Activated CD8-positive, alpha-beta memory T cell treated with anti-CD3 and anti-CD28 coated beads, Interleukin-2, amount 50 U/mL, for 1 hour (primary cell): ENCODE data around the gene CDC25C.
A peak's percentile ranks its signal among the peaks of the same experiment; 100 is the strongest.
"Not testable (repeated sequence)": the region's sequence is repeated elsewhere in the genome, so short reads cannot be mapped to it uniquely, and the experiment has no call there.

ENCODE experiments used
- DNase-seq: peaks from one replicate; pipeline ENCODE4 v3.0.0-alpha.2; 2020; ENCODE audit errors: extremely low read depth

The CDC25C gene

DNA sequence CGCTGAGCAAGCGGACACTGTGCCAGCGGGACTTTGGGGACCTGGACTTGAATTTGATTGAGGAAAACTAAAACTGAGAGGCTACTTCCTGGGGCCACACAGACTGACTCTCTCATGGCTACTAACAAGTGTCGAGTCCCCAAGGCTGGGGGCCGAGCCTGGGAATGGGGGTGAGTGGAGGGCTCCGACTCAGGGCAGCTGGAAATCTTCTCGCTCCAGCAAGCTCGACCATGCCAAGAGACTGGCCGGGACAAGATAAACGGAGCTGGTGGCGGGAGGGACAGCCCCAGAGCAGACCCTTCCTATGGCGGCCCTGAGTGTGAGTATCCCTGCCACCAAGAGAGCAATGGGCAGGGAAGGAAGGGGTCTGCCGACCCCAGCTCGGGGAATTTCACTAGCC is 15.3 kb upstream of the CDC25C start:
- DNase-seq = no peak

DNA sequence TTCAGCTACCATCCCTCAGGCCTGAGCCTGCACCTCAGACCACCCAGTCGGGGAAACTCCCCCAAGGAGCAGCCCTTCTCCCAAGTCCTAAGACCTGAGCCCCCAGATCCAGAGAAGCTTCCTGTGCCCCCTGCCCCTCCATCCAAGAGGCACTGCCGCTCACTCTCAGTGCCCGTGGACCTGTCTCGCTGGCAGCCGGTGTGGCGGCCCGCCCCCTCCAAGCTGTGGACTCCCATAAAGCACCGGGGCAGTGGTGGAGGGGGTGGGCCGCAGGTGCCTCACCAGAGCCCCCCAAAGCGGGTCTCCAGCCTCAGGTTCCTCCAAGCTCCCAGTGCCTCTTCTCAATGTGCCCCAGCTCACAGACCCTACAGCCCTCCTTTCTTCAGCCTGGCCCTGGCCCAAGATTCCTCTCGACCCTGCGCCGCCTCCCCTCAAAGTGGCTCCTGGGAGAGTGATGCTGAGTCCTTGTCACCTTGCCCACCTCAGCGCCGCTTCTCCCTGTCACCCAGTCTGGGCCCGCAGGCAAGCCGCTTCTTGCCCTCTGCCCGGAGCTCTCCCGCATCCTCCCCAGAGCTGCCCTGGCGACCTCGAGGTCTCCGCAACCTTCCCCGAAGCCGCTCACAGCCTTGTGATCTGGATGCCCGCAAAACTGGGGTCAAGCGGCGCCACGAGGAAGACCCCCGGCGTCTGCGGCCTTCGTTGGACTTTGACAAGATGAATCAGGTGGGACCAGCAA is 13.5 kb upstream of the CDC25C start:
- DNase-seq = no peak

DNA sequence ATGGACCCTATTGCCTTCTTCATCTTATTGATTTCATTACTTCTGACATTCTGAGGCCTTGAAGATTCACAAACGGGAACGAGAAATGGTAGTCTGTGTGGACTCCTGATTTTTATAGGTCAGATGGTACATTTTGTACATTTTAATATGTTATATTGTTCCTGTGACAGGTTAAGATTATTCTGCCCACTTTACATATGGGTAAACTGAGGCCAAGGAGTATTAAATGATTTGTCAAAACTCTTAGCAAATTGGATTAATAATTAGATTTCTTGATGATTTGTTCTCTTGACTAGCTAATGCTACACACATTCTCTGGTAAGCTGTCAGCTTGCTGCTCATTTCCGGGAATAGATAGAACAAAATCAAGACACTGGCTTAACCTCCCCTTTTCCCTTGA is 8.4 kb upstream of the CDC25C start:
- DNase-seq = no peak

GRCh38 chr5:138339464-138339863 is 7.9 kb upstream of the CDC25C start:
- no peak for DNase-seq

DNA sequence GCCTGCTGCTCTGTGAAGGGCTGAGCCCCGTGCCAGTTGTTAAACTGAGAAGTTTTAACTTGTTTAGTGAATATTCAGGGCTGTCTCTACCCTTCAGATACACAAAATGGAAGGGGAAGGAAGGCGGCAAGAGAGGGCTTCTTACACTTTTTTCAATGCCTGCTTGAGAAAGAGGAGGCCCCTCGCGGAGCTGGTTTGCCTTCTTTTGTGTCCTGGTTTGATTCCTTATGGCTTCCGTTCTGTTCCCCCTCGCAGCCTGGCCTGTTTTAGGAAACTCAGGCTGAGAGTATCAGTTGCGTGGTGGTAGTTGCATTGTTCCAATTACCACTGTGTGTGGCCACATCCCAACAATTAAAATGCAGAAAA is 7.5 kb upstream of the CDC25C start:
- no peak for DNase-seq

- no peak for DNase-seq
Measured at GRCh38 chr5:138338411-138339090, 6.9 kb upstream of the CDC25C start.

GRCh38 chr5:138337685-138338410 is 6.2 kb upstream of the CDC25C start, which contains the start of gene FAM53C:
TSS of gene FAM53C (plus strand) at chr5:138338266. CDS start at chr5:138341336, 3,070 bp downstream.
- DNase-seq = peak; percentile 74

DNA sequence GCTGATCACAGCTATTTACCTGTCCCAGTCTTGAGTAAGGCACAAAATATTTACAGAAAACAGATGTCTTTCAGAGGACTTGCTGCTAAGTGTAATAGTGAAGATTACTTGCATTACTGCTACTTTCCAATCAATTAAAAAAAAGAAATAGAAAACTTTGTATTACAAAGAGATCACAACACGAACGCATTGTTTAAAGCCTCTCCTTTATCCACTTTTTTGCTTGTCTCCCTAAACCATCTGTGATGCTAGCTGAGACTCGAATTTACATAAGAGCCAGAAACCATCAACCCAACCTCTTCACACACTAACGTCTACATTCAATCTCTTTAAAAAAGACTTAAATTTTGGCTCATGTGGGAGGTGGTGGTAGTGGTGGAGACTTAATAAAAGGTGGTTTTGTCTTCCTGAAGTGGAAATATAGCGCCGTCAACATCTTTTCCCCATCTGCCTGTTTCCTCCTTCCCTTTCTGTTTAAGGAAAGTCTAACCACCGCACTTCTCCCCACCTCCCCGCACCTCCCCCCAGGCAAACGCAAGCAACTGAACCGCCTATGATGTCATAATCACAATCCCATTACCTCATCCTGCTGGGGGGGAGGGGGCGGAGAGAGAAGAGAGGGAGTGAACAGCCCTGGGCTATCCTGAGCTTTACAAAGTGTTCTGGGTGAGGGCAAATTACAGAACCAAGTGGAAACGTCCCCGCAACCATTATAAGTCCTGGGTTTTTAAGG is 5.5 kb upstream of the CDC25C start:
- DNase-seq = peak; percentile 51

DNA sequence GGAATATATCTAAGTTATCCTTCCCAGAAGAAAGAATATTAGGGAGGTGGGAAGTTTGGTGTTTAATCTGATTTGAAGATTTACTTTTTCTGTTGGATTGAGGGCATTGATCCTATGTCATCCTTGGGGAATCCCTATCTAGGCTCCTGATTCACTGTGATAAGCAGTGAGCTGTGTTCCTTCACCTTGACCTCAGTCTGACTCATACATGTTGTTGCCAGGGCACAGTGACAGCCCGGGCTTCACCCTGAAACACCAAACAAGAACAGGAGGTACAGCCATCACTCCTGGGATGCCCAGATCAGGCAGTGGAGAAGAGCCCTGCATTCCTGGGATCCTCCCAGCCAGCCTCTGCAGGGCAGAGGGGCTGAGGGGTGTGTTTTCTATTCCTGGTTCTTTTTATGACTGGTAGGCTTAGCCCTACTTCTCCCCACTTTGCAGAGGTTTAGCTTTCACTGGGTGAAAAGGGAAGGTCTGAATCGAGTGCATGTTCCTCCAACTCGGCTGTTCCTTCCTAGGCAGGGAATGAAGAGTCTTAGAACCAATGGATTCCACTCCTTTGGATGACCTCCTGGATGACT is 3.4 kb upstream of the CDC25C start:
- DNase-seq = no peak

DNA sequence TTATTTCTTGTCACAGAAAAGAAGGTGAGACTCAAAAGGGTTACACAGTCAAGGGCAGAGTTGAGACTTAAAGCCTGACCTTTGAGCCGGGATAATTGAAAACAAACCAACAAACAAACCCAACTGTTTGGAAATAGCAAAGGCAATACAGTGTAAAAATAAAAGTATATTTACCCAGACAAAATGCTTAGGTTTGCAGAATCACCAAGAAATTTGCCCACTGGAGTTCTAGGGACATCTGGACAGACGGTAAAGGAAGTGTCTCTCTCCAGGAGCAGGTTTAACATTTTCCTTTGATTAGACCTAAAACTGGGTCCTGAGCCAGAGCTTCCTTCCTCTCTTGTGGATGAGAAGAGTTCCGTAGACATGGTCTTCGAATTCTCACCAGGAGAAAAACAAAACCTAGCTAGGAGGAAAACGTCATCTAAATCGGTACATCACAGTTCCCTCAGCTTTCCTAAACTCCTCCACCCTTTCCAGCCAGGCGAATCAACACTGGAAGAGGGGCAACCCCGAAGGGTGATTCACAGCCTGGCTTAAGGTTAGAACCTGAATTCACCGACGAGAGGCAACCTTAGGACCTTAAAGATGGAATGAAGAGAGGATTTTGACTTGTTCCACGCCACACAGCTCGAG is 673 bp downstream of the CDC25C start:
- DNase-seq = no peak

GRCh38 chr5:138318211-138318610 is 13.4 kb downstream of the CDC25C start:
- DNase-seq = not testable (repeated sequence)

- DNase-seq = no peak
Measured at GRCh38 chr5:138316355-138316754, 15.2 kb downstream of the CDC25C start.

DNA sequence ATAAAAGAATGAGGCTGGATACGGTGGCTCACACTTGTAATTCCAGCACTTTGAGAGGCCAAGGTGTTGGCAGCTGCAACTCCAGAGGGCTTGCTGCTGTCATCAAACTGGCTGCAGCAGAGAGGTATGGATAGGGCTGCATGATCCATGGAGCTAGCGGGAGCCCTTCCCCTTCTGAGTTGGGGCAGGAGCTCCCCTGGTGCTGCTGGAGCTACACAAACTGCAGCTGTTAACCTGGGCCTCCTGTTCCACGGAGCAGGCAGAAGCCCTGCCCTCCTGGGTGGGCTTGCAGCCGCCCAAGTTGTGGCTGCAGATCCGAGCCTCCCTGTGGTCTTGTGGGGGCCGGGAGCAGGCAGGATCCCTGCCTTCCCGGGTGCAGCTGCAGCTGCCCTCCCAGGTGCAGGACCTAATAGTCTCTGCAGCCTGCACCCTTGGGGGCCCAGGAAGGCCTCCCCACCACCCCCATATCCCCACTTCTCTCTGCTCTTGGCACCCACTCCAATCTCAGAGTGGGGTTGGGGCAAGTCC is 15.8 kb downstream of the CDC25C start:
- DNase-seq = no peak

- DNase-seq = no peak
Measured at GRCh38 chr5:138305797-138306196, 25.8 kb downstream of the CDC25C start.

- DNase-seq = no peak
Measured at GRCh38 chr5:138303372-138303771, 28.2 kb downstream of the CDC25C start.

GRCh38 chr5:138289296-138289695 is 42.3 kb downstream of the CDC25C start:
- no peak for DNase-seq

- DNase-seq = no peak
Measured at GRCh38 chr5:138287246-138287645, 44.4 kb downstream of the CDC25C start.

- no peak for DNase-seq
Measured at GRCh38 chr5:138282920-138283742, 48.5 kb downstream of the CDC25C start.

GRCh38 chr5:138280915-138281314 is 50.7 kb downstream of the CDC25C start:
- DNase-seq = no peak

DNA sequence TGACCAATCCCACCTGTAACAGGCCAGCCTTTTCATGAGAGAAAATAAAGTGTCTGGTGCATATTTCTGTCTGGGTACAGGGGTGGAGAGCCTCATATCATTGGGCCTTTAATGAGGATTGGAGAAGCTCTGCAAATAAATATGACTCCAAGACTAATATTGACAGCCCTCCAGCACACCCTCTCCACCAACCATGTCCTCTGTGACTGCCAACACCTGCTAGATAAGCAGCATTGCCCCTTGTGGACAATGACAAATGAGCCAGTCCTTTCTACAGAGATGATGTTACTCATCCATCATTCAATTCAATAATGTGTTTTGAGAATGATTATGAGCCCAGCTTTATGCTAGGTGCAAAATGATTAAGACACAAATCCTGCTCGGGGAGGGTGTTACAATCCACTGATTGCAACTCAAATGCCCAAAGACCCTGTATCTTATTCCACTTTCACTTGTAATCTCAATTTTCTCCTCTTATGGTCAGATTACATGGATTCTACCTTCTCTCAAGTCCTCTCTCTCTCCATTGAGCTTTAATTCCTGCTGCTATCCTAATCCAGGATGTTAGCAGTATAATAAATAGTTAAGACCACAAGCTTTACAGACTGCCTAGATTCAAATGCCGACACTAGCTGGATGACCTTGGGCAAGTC is 55.1 kb downstream of the CDC25C start:
- no peak for DNase-seq
